GM21381 (cell line): ENCODE results near the gene MMRN2.
"Not testable (repeated sequence)": the region's sequence is repeated elsewhere in the genome, so short reads cannot be mapped to it uniquely, and the experiment has no call there.

ENCODE experiments used
- ATAC-seq: cut with Tn5 transposase; IDR thresholded peaks from one replicate; pipeline ENCODE4 v1.9.1; 2021; ENCODE audit warnings: mild to moderate bottlenecking, moderate library complexity; ENCODE audit not compliant: unreplicated experiment

MMRN2 gene

GRCh38 chr10:86956195-86956847 is 1.1 kb downstream of the MMRN2 start:
- ATAC-seq, result no peak

- ATAC-seq, result no peak
These were observed 1.8 kb downstream of the MMRN2 start for GRCh38 chr10:86955501-86956194.

DNA sequence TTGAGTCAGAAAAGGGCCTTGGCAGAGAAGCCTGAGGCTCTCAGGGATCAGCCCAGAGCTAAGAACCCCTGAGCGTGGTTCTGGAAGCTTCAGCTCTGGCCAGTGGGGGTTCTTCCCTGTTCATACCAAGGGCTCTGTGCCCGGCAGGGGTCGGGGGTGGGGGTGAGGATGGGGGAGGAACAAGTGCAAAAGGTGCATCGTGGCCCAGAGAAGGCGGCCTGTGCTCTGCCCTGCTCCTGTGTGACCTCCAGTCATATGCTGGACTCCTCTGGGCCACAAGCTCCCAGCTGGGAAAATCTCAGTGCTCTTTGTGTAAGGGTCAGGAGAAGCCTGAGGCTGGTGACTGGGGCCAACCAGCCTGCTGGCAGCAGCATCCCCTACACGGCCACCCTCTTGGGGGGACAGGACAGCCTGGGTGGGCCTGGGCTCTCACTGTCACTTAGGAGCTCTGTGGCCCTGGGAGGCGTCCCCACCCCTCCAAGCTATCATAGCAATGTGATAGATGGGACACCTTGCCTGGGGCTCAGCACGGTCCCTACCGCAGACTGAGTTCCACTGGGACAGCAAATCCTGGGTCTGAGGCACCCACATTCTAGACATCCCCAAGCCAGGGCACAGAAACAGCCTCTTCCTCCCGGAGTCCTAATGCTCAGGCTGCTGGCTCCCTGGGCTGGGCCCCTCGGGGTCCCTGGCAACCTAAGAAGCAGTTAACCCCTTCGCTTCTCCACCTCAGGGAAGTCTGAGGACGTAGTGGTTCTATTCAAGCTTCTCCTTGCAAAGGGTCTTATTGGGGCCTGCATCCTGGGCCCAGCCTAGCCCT is 2.5 kb downstream of the MMRN2 start:
- no peak for ATAC-seq

DNA sequence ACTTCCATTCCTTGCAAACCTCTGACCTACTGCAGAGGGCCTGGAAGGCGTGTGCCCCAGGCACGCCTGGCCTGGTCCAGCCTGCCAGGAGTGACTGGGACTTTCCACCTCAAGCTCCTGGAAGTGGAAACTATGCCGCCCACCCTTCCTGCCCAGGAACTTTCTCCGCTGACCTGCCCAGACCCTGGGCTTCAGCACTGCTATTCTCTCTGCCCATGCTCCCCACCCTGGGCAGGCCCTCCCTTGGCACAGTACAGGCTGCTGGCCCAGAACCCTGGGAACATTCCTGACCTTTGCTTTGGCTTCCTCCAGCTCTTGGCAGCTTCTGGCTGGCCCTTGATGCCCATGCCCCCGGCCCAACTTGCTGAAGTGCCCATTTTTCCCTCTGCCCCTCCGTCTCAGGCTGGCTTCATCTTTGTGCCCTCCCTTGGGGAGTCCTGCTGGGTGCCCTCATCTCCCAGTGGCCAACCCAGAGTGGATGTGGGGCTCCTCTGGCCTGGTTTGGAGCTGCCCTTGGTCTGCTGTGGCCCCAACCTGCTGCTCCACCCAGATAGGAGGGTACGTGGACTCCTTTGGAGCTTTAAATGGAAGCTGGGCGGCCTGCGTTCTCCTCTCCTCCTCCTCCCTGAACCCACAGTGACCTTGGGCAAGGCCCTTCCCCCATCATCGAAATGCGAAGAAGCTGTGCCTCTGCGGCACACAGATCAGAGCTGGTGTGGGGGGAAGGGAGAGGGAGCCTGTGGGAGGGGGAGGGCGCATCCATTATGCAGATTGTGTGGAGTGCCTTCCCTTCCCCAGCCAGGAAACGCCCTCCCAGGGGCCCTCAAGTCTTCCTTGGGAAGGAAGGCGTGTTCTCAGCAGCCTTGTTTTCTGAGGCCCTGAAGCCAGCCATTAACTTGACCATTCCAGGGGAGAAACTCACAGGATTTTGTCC is 3.4 kb downstream of the MMRN2 start:
- no peak for ATAC-seq

DNA sequence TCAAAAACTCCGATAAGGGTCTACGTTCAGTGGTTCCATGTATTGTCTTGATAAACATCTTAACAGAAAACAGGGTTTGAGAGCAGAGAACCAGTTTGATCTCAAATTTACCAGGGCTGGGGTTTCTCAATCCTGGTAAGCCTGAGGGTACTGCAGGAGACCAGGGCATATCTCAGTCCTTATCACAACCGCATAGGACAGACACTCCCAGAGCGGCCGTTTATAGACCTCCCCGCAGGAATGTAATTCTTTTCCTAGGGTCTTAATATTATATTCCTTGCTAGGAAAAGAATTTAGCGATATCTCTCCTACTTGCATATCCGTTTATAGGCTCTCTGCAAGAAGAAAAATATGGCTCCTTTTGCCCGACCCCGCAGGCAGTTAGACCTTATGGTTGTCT is 4.7 kb downstream of the MMRN2 start:
- not testable (repeated sequence) for ATAC-seq

DNA sequence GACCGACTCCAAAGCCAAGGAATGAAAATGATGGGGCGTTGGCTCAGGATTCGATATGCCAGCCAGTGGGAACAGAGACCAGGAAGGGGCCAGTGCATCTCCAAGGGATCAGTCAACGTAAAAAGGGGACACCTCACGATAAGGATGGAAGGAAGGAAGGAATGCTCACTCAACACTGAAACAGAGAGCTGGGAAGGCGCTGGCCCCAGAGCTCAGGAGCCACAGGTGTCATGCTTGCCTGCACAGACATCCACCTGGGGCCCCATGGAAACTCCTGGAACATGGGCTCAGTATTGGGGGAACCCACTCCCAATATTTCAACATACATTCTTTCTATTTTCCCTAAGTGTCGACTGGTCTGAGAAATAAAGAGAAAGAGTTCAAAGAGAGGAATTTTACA is 5.3 kb downstream of the MMRN2 start:
- no peak for ATAC-seq

- no peak for ATAC-seq
These were observed 6.1 kb downstream of the MMRN2 start for GRCh38 chr10:86951184-86951761.

DNA sequence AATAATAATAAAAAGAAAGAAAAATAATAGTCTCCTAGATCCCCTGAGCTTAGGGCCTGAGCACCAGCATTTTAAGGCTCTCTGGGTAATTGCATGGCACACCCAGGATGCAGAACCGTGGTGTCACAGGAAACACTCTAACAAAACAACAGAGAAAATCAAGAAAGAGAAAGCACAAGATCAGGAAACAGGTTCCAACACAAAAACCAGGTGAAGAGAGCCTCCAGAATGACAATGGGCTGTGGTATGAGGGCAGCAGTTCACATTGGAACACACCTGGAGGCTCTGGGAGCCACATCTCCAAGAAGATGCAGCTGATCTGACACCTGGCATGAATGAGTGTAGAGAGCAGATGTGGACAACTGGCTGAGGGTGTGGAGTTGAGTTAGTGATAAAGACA is 7.1 kb downstream of the MMRN2 start:
- ATAC-seq, result no peak

DNA sequence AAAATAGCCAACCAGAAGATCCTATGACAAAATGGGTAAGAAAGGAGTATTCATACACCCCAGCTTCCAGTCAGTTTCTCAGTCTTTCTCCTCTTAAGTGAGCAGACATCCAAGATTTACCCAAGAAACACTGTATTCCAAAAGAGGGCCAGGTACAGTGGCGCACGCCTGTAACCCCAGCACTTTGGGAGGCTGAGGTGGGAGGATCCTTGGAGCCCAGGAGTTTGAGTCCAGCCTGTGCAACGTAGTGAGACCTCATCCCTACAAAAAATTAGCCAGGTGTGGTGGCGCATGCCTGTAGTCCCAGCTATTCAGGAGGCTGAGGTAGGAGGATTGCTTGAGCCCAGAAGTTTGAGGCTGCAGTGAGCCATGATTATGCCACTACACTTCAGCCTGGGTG is 9.6 kb downstream of the MMRN2 start:
- ATAC-seq, result not testable (repeated sequence)

DNA sequence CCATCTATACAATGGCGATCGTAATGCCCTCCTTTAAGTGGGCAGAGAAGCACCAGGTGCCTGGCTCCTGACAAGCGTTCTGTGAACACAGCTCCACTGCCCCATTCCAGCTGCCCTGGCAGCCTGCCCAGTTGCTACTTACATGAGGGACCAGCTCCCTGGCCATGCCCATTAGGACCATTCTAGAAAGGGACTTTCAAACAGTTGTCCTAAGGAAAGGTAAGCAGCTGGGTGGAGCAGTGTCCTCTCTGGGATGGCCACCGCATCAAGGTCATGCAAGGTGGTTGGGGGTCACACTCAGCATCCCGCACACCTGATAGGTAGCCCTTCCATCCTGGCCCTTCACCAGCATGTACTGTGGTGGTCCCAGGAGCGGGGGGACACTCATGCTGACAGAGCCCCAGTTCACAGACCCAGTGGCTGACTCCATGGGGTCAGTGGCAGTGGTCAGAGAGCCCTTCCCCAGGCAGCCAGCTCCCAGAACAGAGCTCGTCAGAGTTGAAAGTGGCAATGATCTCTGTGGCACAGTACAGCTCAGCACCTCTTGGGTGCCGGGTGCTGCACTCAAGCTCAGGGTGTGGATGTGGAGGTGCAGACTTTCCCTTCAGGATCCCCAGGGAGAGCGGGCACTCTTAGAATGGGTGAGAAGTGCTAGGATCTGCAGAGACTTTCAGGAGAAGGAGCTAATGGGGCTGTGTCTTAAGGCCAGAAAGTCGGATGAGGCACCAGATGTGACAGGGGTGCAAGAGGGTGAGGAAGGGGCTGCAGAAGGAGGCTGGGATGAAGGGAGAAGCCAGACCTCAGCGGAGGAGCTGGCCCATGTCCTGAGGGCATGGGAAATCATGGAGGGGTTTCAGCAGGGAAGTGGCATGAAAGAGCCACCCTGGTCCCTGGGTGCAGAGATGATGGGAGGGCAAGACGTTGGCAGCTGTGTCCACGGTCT is 10.9 kb downstream of the MMRN2 start:
- no peak for ATAC-seq

DNA sequence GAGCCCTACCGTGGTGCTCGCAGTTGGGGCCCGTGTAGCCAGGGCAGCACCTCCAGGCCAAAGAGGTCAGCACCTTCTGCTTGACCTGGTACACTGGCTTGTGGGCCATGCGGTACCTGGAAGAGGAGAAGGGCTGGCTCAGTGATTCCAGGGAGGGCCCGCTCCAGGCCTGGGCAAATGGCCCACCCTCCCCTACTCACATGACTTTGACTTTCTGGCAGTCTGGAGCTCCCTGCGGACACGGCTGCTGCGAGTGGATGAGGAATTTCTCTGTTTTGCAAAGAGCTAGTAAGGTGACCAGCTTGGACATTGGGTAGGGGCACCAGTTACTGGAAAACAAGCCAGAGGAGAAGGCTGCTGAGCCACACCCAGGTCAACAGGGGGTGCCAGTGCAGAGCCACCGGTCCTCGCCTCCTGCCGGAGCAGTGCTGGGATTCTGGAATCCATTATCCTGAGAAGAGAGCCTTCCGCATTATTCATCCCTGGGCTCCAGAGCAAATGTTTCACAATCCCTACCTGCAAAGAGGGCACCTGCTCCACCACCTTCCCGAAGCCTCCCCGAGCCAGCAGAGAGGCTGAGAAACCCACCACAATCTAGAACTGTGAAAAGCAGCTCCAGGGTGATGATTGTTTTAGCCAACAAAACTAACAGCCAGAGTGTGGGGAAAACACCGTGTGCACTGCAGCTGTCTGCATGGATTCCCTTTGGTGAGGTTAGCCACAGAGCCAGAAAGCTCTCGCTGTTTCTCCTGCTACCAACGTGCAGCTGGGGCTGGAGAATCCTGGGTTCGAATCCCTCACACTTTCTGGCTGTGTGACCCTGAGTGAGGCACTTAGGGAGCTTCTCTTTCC is 11.8 kb downstream of the MMRN2 start:
- no peak for ATAC-seq

DNA sequence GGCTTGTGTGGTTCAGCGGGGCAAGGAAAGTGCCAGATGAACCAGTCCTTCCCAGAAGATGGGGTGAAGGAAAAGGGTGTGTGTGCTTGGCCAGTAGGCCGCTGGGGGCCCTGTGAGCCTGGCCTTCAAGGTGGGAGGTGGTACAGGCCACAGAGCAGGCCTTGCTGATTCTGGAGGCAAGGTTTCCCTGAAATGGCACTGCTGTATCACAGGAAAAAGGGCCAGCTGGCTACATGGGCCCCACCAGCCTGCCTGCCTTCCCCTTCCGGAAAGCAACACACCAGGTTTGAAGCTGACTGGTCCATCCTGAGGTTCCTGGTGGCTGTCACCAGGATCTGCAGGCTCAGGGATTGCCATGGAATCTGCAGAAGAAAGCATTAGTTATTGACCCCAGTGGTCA is 12.5 kb downstream of the MMRN2 start:
- ATAC-seq, result no peak

DNA sequence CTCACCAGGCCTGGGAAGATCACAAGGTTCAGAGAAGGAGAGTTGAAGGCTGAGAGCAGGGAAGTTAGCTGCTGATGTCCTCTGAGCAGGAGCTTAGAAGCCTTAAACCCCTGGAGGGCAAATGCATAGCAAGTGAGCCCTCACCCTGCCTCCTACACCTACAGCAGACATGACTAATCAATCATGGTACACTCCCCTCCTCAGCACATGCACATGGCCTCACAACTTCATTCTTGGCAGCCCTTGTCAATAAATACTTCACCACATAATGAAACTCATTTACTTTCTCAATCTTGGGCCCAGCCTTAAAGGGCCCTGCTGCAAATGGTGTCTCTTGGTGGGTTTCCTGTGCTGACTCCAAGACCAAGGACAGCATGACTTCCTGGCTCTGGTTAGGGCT is 12.9 kb downstream of the MMRN2 start:
- ATAC-seq, result no peak

DNA sequence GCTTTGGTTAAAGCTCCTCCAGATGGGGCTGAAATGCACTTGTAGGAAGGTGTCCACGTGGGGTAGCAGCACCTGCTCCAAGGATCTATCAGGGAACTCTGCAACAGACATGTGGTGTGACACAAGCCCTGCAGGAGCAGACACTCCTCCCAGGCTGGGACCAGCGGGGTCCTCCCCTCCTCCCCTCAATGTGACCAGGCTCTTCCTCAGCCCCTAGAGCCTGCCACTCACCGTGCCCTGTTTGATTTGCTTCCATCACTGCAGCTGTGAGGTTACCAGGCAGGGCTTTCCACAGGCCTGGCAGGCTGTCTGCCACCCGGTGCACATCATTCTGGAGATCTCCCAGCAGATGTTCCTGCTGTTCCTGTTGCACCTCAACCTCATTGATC is 13.4 kb downstream of the MMRN2 start:
- ATAC-seq, result no peak

DNA sequence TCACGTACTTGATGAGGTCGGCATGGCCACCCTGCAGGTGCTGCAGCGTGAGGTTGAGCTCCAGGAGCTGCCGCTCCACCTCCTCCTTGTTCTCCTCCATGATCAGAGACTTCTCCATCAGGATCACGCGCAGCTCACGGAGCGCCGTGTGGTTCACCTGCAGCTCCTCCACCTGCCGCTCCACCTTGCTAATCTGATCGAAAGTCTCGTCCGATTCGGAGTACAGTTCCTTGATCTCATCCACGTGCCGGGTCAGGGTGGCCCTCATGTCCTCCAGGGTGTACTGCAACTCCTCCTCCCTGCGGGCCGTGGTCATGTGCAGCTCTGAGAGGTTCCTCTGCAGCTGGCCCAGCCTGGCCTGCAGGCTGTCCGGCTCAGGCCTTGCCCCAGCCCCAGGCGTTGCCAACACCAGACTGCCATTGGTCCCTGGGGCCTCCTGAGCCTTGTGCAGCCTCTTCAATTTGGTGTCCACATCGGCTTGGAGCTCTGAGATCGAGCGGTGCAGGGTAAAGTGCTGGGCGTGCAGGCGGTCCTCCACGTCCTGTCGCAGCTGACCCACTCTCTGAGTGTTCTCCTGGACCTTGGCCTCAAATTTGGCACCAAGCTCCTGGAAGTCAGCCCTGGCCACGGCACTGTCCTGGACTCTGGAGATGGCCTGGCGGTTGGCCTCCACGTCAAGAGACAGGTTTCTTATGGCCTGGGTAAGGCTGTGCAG is 13.9 kb downstream of the MMRN2 start:
- ATAC-seq, result no peak

- ATAC-seq, result no peak
These were observed 14.7 kb downstream of the MMRN2 start for GRCh38 chr10:86942441-86943315.

DNA sequence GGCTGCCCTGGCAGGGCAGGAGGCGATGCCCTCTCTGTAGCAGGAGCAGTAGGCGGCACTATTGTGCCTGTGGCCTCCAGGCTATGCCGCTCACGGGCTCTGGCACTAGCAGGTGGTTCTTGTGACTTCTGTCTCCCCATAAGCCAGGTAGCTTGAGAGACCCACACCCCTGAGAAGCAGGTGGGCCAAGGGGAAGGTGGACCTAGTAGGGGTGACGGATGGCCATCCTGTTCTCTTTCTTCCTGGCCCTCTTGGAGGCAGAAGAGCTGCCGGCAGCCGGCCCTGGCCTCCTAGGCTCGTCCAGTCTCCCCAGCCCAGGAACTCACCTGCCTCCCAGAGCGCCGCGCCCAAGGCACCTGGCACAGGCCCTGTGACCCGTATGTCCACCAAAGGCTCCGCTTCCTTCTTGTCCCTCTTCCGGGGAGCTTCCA is 15.4 kb downstream of the MMRN2 start:
- no peak for ATAC-seq
